Loucy (cell line): ENCODE results near the gene NAV2.

Source experiments
- CTCF ChIP-seq: fragments of 200-600 bp; sonication (generic); conservative IDR thresholded peaks from 2 replicates; pipeline ENCODE4 v1.5.1; 2014; ENCODE audit warnings: mild to moderate bottlenecking, antibody characterized with exemption, low read length
- EZH2phosphoT487 ChIP-seq: fragments of 200-600 bp; IDR thresholded peaks from 2 replicates; pipeline ENCODE4 v1.6.1; 2018; ENCODE audit warnings: antibody characterized with exemption, mild to moderate bottlenecking, moderate library complexity, borderline replicate concordance

- TF ChIP-seq CTCF (no peak), EZH2phosphoT487 (no peak)
Measured at GRCh38 chr11:19676475-19677380, 35.9 kb upstream of the NAV2 start.
